Lung (tissue), 12 donors: ENCODE results near the gene TNPO1. TPM values are rescaled to one million over a fixed set of nuclear protein-coding genes. Genes with fewer than 3 reads are reported as not detected.

Source experiments
- ATAC-seq: fragments of 200-7000 bp; cut with Tn5 transposase; one replicate; pipeline ENCODE4 v1.9.1; 2020; ENCODE audit warnings: moderate number of reproducible peaks; ENCODE audit not compliant: insufficient read depth, low FRiP score
- DNase-seq, 3 donors: peaks; one replicate each; pipeline ENCODE4 v3.0.0-alpha.2; 2013 to 2017
- H3K27ac ChIP-seq, 2 donors: one replicate each; pipeline ENCODE4 v1.5.1; 2013; ENCODE audit warnings: mild to moderate bottlenecking in 2 of 2, moderate library complexity in 2 of 2, control low read depth in 1 of 2, inconsistent platforms in 1 of 2, low read depth in 1 of 2, low read length in 1 of 2
- H3K27me3 ChIP-seq, 3 donors: one replicate each; pipeline ENCODE4 v1.5.1; 2013; ENCODE audit warnings: low read length in 2 of 3; ENCODE audit not compliant: control insufficient read depth in 3 of 3, insufficient read depth in 3 of 3
- H3K36me3 ChIP-seq, 4 donors: one replicate each; pipeline ENCODE4 v1.5.1; 2013; ENCODE audit warnings: low read length in 4 of 4, mild to moderate bottlenecking in 1 of 4, moderate library complexity in 1 of 4; ENCODE audit not compliant: control insufficient read depth in 4 of 4, insufficient read depth in 4 of 4
- H3K4me1 ChIP-seq, 5 donors: one replicate each; pipeline ENCODE4 v1.5.1; 2013; ENCODE audit warnings: low read length in 5 of 5, mild to moderate bottlenecking in 2 of 5, moderate library complexity in 1 of 5; ENCODE audit not compliant: control insufficient read depth in 5 of 5, insufficient read depth in 5 of 5
- H3K4me3 ChIP-seq: one replicate; pipeline ENCODE4 v1.5.1; 2013; ENCODE audit warnings: mild to moderate bottlenecking, control low read depth, moderate library complexity
- H3K9ac ChIP-seq, 2 donors: one replicate each; pipeline ENCODE4 v1.5.1; 2013; ENCODE audit warnings: low read length in 2 of 2, control low read depth in 1 of 2; ENCODE audit not compliant: insufficient read depth in 1 of 2
- H3K9me3 ChIP-seq, 4 donors: one replicate each; pipeline ENCODE4 v1.5.1; 2013; ENCODE audit warnings: low read length in 3 of 4, mild to moderate bottlenecking in 1 of 4, moderate library complexity in 1 of 4; ENCODE audit not compliant: control insufficient read depth in 4 of 4, insufficient read depth in 3 of 4
- WGBS, 2 donors: extraction: QIAGEN DNeasy Blood & Tissue Kit; methylation state at CpG; one replicate each; pipeline ENCODE4 v1.1.7; 2013; 5-methylcytosine and 5-hydroxymethylcytosine counted together
- polyA plus RNA-seq, 2 donors: library from polyadenylated mRNA; stranded (reverse); fragments of 200-250 nt; gene quantifications; one replicate each; pipeline ENCODE4 v1.2.1, GENCODE V29; 2013
- total RNA-seq, 2 donors: library from RNA; depleted of rRNA in 1 of 2; stranded (reverse); fragments of >200 nt in 1 of 2; gene quantifications; one replicate each; pipeline ENCODE4 v1.2.1, GENCODE V29; 2014 to 2021
- TF ChIP-seq, protein P1 (sequence below): IDR thresholded peaks from 2 replicates; pipeline ENCODE4 v1.5.1; 2012; ENCODE audit warnings: mild to moderate bottlenecking; ENCODE audit errors: control extremely low read depth, extremely low read depth
- donor health status: control.
- donor health status: control.
- donor health status: Bipolar disorder and iron deficiency.
- donor health status: healthy.
- donor health status: DM: yes; HTN: yes; CAD: no.

TNPO1 gene
- total and polyA plus RNA-seq, 4 donors: 9.4 to 122 (median 50.8) TPM

DNA sequence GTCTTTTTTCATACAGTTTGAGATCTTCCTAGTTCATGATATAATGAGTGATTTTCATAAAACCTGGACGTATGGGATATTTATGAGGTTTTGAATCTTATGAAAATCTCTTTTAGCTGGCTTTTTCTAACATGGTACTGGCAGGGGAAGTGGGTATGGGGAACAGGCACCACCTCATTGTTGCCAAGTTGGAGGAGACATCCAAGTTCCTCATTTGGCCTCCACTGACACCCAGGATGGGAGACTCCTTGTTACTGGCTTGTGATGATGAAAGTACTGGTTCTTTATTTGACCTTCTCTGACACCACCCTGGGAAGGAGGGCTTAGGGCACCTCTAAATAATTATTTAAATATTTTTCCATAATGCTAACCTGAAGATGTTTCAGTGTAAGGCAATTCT lies 4.0 kb upstream of the TNPO1 start:
- WGBS, 2 donors: 72 to 85% methylated on average over 1 of the region's 1 CpG
- Histone ChIP-seq H3K36me3 (peaks cover 0 to 8% (median 0%) of the 10 kb centered on the region in 4 donors), H3K27ac (no peak overlapping the region), H3K4me3 (no peak overlapping the region), H3K9me3 (peaks cover 0 to 5% (median 0%) of the 10 kb centered on the region in 4 donors), H3K4me1 (peaks cover 0 to 4% (median 0%) of the 10 kb centered on the region in 5 donors), H3K9ac (no peak overlapping the region), H3K27me3 (no peaks in the 10 kb centered on the region)
- DNase-seq (no peak), ATAC-seq (no peak)
- TF ChIP-seq, protein P1, sequence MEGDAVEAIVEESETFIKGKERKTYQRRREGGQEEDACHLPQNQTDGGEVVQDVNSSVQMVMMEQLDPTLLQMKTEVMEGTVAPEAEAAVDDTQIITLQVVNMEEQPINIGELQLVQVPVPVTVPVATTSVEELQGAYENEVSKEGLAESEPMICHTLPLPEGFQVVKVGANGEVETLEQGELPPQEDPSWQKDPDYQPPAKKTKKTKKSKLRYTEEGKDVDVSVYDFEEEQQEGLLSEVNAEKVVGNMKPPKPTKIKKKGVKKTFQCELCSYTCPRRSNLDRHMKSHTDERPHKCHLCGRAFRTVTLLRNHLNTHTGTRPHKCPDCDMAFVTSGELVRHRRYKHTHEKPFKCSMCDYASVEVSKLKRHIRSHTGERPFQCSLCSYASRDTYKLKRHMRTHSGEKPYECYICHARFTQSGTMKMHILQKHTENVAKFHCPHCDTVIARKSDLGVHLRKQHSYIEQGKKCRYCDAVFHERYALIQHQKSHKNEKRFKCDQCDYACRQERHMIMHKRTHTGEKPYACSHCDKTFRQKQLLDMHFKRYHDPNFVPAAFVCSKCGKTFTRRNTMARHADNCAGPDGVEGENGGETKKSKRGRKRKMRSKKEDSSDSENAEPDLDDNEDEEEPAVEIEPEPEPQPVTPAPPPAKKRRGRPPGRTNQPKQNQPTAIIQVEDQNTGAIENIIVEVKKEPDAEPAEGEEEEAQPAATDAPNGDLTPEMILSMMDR: no peak

DNA sequence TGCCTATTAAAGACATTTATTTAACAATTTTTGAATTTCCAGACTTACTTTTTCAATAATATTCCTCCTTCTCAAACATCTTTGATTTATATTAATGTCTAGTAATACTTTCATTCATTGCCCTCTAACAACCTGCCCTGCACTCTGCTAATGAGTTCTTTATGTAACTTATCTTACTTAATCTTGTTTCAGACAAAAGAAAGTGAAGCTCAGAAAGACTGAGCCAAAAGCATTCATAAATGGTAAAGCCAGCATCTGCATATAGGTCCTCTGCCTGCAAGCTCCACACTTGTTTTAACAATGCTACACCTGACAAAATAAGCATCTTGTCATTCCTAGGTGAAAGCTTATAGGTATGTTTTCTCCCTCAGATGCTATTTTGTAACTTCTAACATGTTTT lies 2.4 kb upstream of the TNPO1 start:
- Histone ChIP-seq H3K27me3 (no peaks in the 10 kb centered on the region), H3K4me3 (no peak overlapping the region), H3K36me3 (peaks cover 0 to 8% (median 0%) of the 10 kb centered on the region in 4 donors), H3K27ac (no peak overlapping the region), H3K9me3 (peaks cover 0 to 2% (median 0%) of the 10 kb centered on the region in 4 donors), H3K4me1 (peaks cover 0 to 14% (median 7%) of the 10 kb centered on the region in 5 donors), H3K9ac (no peak overlapping the region)
- TF ChIP-seq, protein P1: no peak
- ATAC-seq: no peak
- no peak for DNase-seq

DNA sequence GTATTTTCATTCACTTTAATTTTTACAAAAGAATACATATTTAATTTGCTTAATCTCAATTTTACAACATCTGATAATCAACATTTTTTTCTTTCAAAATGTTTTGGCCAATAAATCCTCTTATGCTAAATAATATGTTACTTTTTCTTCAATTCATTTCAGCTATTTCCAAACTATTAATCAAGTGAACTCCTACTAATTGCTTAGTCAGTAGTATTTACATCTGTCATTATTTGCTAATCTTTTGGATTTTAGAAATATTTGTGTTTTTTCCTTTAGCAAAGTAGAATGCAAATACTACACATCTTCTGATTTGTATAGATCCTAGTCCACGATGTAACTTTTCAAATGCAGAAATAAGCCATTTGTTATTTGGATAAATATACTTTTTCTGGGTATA lies 1.6 kb upstream of the TNPO1 start:
- H3K36me3 ChIP-seq: peaks cover 0 to 8% (median 0%) of the 10 kb centered on the region in 4 donors
- TF ChIP-seq, protein P1: no peak
- no peaks in the 10 kb centered on the region for H3K9me3 ChIP-seq
- H3K27ac ChIP-seq: no peak overlapping the region
- peaks cover 0 to 17% (median 10%) of the 10 kb centered on the region in 5 donors for H3K4me1 ChIP-seq
- H3K4me3 ChIP-seq: no peak overlapping the region
- ATAC-seq (no peak), DNase-seq (no peak)
- no peak overlapping the region for H3K9ac ChIP-seq
- H3K27me3 ChIP-seq: no peaks in the 10 kb centered on the region
- WGBS, 2 donors: 80 to 88% methylated on average over 1 of the region's 1 CpG
